ENCODE measurements around the gene RDH13.
"Not testable (repeated sequence)": the region's sequence is repeated elsewhere in the genome, so short reads cannot be mapped to it uniquely, and the experiment has no call there.

The RDH13 gene

DNA sequence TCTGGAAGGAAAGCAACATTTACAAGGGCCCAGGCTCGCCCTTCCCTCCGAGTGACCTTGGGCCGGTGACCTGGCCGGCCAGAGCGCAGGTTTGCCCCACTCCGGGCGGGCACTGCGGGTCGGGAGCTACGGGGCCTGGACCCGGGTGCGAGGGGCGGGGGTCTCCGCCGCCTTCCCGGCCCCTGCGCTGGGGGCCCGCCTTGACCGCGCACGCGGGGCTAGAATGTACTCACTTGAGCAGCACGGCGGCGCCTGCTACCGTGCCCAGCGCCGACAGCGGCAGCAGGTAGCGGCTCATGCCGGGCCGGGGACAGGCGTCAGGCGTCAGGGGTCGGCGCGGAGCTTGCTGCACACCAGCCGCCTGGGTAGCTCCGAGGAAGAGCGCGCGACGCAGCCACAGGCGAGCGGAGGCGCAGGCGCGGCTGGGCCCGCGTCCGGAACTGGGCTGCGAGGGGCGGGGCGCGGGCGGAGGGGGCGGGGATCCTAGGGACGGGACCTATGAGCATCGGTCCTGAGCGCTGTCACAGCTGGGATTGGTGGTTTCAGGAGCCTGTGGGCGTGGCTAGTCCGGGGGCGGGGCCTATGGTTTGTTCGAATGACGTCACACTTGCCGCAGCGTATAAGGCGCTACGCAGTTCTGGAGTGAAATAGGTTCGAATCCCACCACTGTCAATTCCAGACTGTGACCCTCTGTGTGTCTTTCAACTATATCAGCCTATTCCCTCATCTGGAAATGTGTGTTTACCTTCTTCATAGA, at the start of gene RDH13:
Gene RDH13, minus strand, starts transcription at position 414 of the 757 bp plus-strand sequence. Its CDS starts 116 bp downstream, at position 298.
- FAIRE-seq = peak; percentile 80
- peak; percentile 91 for DNase-seq (ENCODE audit: extremely low spot score, insufficient read length, low read depth)

- DNase-seq (ENCODE audit: extremely low spot score, insufficient read length, low read depth) (no peak), FAIRE-seq (no peak)
Measured at GRCh38 chr19:55112246-55112776, 49.4 kb upstream of the RDH13 start.

- no peak for DNase-seq (ENCODE audit: extremely low spot score, insufficient read length, low read depth)
- no peak for FAIRE-seq
Measured at GRCh38 chr19:55111238-55111831, 48.4 kb upstream of the RDH13 start.

GRCh38 chr19:55109527-55110291, 46.8 kb upstream of the RDH13 start:
- FAIRE-seq = no peak
- no peak for DNase-seq (ENCODE audit: extremely low spot score, insufficient read length, low read depth)

DNA sequence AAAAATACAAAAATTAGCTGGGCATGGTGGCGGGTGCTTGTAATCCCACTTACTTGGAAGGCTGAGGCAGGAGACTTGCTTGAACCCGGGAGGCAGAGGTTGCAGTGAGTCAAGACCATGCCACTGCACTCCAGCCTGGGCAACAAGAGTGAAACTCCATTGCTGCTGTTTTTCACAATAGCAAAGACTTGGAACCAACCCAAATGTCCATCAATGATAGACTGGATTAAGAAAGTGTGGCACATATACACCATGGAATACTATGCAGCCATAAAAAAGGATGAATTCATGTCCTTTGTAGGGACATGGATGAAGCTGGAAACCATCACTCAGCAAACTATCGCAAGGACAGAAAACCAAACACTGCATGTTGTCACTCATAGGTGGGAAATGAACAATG, 44.3 kb upstream of the RDH13 start:
- FAIRE-seq; DNase-seq (ENCODE audit: extremely low spot score, insufficient read length, low read depth): not testable (repeated sequence)

GRCh38 chr19:55106591-55106990, 43.6 kb upstream of the RDH13 start:
- DNase-seq (ENCODE audit: extremely low spot score, insufficient read length, low read depth) = no peak
- no peak for FAIRE-seq

- FAIRE-seq = no peak
Measured at GRCh38 chr19:55105237-55105636, 42.3 kb upstream of the RDH13 start.

DNA sequence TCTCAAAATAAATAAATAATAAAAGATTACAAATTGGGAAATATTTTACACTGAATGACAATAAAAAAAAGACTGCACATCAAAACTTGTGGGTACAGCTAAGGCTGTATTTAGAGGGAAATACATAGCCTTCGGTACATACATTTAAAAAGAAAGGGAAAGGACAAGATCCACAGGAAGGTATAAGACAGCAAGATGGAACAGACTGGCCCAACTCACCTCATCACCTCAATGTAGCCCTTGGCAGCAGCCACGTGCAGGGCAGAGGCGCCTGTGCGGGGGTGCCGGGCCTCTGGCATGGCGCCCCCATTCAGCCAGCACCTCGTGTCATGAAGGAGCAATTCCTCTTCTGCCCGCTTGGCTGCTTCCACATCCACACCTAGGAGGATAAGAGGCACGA, 40.2 kb upstream of the RDH13 start:
- DNase-seq (ENCODE audit: extremely low spot score, insufficient read length, low read depth) = no peak
- FAIRE-seq = no peak

More at GRCh38 chr19:55105237-55105636, 42.3 kb upstream of the RDH13 start:
- DNase-seq (ENCODE audit: extremely low spot score, insufficient read length, low read depth) = no peak

DNA sequence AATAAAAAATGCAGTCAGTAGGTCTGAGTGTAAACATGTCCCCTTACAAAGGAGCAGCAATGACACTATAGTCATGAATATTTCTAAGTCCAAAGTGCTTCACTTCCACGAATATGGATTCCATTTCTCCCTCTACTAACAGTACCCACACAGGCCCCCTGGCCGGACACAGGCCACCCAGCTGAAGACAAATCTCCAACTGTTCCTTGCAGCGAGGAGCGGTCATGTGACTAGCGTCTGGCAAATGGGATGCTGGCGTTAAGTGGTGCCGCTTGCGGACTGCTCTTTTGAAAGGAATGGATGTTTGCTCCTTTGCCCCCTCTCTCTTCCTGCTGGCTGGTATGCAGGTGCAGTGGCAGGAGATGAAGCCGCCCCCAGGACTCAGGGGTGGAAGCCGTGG, 38.3 kb upstream of the RDH13 start:
- DNase-seq (ENCODE audit: extremely low spot score, insufficient read length, low read depth) (no peak), FAIRE-seq (no peak)

DNA sequence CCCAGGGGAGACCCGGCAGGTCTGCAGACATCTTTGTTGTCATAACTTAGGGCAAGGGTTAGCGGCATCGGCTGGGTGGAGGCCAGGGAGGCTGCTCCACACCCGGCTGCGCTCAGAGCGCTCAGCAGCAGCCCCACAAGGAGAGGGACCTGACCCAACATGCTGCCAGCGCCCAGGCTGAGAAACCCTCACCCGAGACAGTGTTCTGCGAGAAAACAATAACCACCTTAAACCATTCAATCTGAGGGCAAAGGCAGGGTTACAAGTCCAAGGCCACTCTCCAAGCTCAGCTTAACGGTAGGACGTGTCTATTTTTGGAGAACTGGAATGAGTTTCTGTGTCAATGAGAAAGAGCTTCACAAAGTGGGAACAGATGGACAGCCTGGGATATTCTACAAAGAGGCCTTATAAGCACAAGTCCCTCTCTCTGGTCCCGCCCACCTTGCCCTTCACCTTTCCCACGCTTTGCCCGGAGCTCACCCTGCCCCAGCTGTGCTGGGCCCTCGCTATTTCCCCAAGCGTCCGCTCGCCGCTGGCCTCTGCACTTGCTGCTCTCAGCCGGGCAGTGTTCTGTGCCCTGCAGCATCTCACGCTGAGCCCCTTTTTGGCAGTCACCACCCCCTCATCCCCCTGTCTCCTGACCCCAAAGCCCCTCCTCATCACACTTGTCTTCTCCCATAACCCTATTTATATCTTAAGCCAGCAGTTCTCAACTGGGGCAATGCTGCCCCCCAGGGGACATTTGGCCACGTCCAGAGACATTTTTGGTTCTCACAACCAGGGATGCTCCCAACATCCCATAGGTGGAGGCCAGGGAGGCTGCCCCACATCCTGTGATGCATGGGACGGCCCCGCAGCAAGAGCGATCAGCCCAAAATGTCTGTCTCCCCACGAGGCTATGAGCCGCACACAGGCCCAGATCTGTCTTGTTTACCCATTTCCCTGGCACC, 36.9 kb upstream of the RDH13 start:
- FAIRE-seq = no peak
- DNase-seq (ENCODE audit: extremely low spot score, insufficient read length, low read depth) = no peak

DNA sequence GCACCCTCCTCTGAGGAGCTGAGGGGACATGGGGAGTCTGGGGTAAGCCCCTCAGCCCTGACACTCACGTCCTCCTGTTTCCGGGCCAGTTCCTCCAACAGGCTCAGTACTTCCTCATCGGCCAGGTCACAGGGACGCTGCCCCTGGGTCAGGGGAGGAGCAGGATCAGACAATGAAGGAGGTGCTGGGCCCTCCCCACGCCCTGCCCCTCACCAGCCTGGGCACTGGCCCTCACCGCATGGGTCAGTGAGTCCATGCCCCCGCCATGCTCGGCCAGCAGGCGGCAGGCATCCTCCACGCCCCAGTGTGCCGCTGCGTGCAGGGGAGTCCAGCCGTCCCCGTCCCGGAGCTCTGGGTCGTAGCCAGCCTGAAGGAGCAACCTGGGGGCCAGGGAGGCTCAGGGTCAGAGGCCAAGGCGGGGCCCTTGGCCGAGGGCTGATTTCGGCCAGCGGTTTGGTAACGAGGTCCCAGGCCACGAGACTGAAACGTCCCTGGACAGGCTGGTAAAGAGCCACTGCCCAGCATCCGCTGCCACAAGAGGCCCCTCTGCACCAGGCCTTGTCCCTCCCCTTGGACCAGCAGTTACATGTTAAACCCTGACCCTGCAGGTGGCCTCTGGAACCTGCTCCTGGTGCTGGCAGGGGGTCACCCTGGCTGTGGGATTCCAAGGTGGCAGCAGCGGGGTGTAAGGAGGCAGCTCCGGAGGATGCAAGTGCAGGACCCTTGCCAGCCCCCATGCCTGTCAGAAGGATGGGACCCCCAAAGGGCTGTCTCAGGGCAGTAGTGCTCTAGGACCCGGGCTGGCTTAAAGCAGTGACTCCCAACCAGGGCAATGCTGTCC, 36.0 kb upstream of the RDH13 start:
- FAIRE-seq = no peak

DNA sequence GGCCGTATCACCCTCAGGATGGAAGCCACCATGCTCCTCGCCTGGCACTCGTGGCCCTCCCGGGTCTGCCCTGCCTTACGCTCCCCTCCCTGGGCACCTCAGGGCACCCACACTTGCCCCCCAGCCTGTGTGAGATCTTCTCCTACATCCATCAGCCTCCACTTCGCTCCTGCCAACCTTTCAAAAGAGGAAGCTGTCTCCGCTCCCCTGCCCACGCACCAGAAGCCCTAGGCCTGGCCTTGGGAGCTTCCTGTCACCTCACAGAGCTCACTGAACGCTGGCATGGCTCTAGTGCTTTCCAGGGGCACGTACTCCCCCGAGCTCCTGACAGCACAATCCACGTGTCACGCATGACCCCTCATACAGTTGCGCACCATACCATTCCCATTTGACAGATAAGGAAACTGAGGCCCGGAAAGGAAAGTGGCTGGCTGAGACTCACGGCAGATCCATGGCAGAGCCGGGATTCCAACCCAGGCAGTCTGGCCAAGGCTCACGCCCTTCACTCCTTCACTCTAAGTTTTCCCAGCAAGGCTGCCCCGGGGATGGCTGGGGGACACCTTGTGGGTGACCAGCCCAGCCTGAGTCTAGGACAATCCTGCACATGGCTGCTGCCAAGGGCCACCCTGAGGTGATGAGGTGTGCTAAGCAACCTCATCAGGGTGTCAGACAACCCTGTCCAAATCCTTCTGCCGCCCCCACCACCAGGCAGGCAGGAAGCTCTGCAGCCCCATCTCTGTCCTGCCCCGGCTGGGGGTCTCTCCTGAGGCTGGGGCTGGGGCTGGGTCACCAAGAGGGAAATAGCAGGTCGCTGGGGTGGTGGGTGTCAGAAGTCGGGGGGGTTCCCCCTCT, 35.1 kb upstream of the RDH13 start:
- no peak for FAIRE-seq
- no peak for DNase-seq (ENCODE audit: extremely low spot score, insufficient read length, low read depth)

More for the DNA sequence above, 36.0 kb upstream of the RDH13 start:
- no peak for DNase-seq (ENCODE audit: extremely low spot score, insufficient read length, low read depth)

GRCh38 chr19:55096061-55096701, 33.2 kb upstream of the RDH13 start:
- FAIRE-seq (no peak), DNase-seq (ENCODE audit: extremely low spot score, insufficient read length, low read depth) (no peak)

GRCh38 chr19:55095260-55096060, 32.5 kb upstream of the RDH13 start:
- FAIRE-seq (no peak), DNase-seq (ENCODE audit: extremely low spot score, insufficient read length, low read depth) (no peak)

DNA sequence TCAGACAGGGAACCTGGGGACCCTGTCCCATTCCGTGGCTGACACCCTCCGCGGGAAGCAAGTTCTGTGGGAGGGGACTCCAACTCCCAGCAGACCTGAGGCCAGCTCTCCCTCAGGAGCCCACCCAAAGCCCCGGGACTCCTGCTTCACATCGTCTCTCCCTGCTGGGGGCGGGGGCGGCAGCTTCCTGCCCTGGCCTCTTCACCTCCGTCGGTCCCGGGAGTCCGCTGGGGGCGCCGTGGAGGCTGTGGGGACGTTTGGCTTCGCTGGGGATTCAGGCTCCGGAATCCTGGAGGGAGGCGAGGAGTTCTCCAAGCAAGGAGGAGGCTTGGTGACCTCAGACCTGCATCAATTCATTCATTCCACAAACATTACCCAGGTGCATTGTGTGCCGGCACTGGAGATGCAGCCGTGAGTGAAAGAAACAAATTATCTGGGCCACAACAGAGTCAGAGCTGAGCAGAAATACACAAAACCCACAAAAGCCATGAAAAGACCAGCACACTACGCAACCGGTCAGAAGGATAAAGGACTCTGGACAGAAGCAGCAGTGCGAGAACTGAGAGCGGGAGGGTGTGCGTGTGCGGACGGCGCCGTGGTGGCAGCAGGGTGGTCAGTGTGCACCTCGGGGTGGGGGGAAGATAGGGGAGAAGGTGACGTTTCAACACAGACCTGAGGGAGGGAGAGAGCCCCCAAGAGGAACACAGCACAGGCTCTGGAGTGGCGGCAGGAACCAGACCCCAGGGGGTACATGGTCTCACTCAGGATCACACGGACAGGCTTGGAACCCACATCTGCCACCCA, 31.7 kb upstream of the RDH13 start:
- FAIRE-seq (no peak), DNase-seq (ENCODE audit: extremely low spot score, insufficient read length, low read depth) (no peak)

All from GM18507 (cell line).